Measurements from ENCODE around the gene TBC1D10A.

GRCh38 chr22:30314915-30315314, 11.8 kb downstream of the TBC1D10A start:
- no peak for TF ChIP-seq POLR2A (IDR thresholded peaks at IDR 0.05)
- TF ChIP-seq CTCF (IDR thresholded peaks at IDR 0.05): no peak
- TF ChIP-seq EP300 (IDR thresholded peaks at IDR 0.05): no peak
- TF ChIP-seq POLR2AphosphoS5 (IDR thresholded peaks at IDR 0.05): no peak
